H9 (cell line): Measurements from ENCODE around the gene YKT6. TPM values are rescaled to one million over a fixed set of nuclear protein-coding genes. Genes with fewer than 3 reads are reported as not detected.

Source experiments
- DNase-seq: peaks from one replicate; pipeline ENCODE4 v3.0.0-alpha.2; 2017
- H2AFZ ChIP-seq: one replicate; pipeline ENCODE4 v1.6.1; 2013; ENCODE audit warnings: mild to moderate bottlenecking, low read length, control low read depth, moderate library complexity
- H2AK5ac ChIP-seq: 2 replicates; pipeline ENCODE4 v1.6.1; 2013; ENCODE audit warnings: low read length, control low read depth, mixed read lengths; ENCODE audit not compliant: insufficient read length
- H2BK120ac ChIP-seq: one replicate; pipeline ENCODE4 v1.6.1; 2013; ENCODE audit warnings: low read depth, mild to moderate bottlenecking, low read length, control low read depth, inconsistent platforms; ENCODE audit not compliant: poor library complexity, severe bottlenecking
- H2BK12ac ChIP-seq: 2 replicates; pipeline ENCODE4 v1.6.1; 2013; ENCODE audit warnings: low read length, control low read depth, mixed read lengths, low read depth; ENCODE audit not compliant: insufficient read length
- H2BK15ac ChIP-seq: 2 replicates; pipeline ENCODE4 v1.6.1; 2013; ENCODE audit warnings: low read depth, low read length, control low read depth
- H2BK20ac ChIP-seq: one replicate; pipeline ENCODE4 v1.6.1; 2013; ENCODE audit warnings: low read depth, mild to moderate bottlenecking, low read length, control low read depth, inconsistent platforms; ENCODE audit not compliant: poor library complexity, severe bottlenecking
- H2BK5ac ChIP-seq: 2 replicates; pipeline ENCODE4 v1.6.1; 2013; ENCODE audit warnings: low read length, control low read depth, mixed read lengths; ENCODE audit not compliant: insufficient read length
- H3K14ac ChIP-seq: 2 replicates; pipeline ENCODE4 v1.6.1; 2013; ENCODE audit warnings: low read length, control low read depth; ENCODE audit not compliant: insufficient read depth
- H3K18ac ChIP-seq: 2 replicates; pipeline ENCODE4 v1.6.1; 2013; ENCODE audit warnings: low read depth, mild to moderate bottlenecking, mixed read lengths, low read length, control low read depth; ENCODE audit not compliant: insufficient read length
- H3K23ac ChIP-seq: 2 replicates; pipeline ENCODE4 v1.6.1; 2013; ENCODE audit warnings: low read length, control low read depth, mixed read lengths, low read depth; ENCODE audit not compliant: insufficient read length
- H3K23me2 ChIP-seq: 2 replicates; pipeline ENCODE4 v1.6.1; 2013; ENCODE audit warnings: low read depth, mild to moderate bottlenecking, mixed read lengths, low read length, control low read depth; ENCODE audit not compliant: insufficient read length, poor library complexity, severe bottlenecking
- H3K27ac ChIP-seq: 2 replicates; pipeline ENCODE4 v1.5.1; 2013; ENCODE audit warnings: low read length, control low read depth, mixed read lengths, low read depth; ENCODE audit not compliant: insufficient read length
- H3K27me3 ChIP-seq: 2 replicates; pipeline ENCODE4 v1.6.1; 2013; ENCODE audit warnings: low read length, control low read depth, inconsistent platforms; ENCODE audit not compliant: insufficient read depth
- H3K4ac ChIP-seq: 2 replicates; pipeline ENCODE4 v1.6.1; 2013; ENCODE audit warnings: low read depth, mild to moderate bottlenecking, control low read depth, inconsistent platforms, low read length, moderate library complexity
- H3K4me1 ChIP-seq: 2 replicates; pipeline ENCODE4 v1.6.1; 2013; ENCODE audit warnings: low read length, control low read depth, inconsistent platforms; ENCODE audit not compliant: insufficient read depth
- H3K4me2 ChIP-seq: 2 replicates; pipeline ENCODE4 v1.6.1; 2013; ENCODE audit warnings: low read length, control low read depth, mixed read lengths; ENCODE audit not compliant: insufficient read length, insufficient read depth
- H3K56ac ChIP-seq: 2 replicates; pipeline ENCODE4 v1.6.1; 2013; ENCODE audit warnings: low read depth, mild to moderate bottlenecking, mixed read lengths, low read length, control low read depth; ENCODE audit not compliant: insufficient read length
- H3K79me1 ChIP-seq: 2 replicates; pipeline ENCODE4 v1.6.1; 2013; ENCODE audit warnings: low read depth, mild to moderate bottlenecking, moderate library complexity, low read length, control low read depth, inconsistent platforms; ENCODE audit not compliant: insufficient read depth, poor library complexity, severe bottlenecking
- H3K79me2 ChIP-seq: 2 replicates; pipeline ENCODE4 v1.6.1; 2013; ENCODE audit warnings: low read length, control low read depth, inconsistent platforms; ENCODE audit not compliant: insufficient read depth
- H3K9ac ChIP-seq: 2 replicates; pipeline ENCODE4 v1.6.1; 2013; ENCODE audit warnings: low read length, control low read depth, mixed read lengths; ENCODE audit not compliant: insufficient read length; ENCODE audit errors: extremely low read depth
- H3K9me3 ChIP-seq: one replicate; pipeline ENCODE4 v1.6.1; 2013; ENCODE audit warnings: low read depth, low read length, inconsistent platforms; ENCODE audit not compliant: control insufficient read depth
- H3T11ph ChIP-seq: one replicate; pipeline ENCODE4 v1.6.1; 2013; ENCODE audit warnings: mild to moderate bottlenecking, low read length, control low read depth, inconsistent platforms
- H4K20me1 ChIP-seq: one replicate; pipeline ENCODE4 v1.6.1; 2013; ENCODE audit not compliant: control insufficient read depth, insufficient read length, insufficient read depth
- H4K5ac ChIP-seq: 2 replicates; pipeline ENCODE4 v1.6.1; 2013; ENCODE audit warnings: low read depth, mild to moderate bottlenecking, mixed read lengths, low read length, control low read depth; ENCODE audit not compliant: insufficient read length
- H4K8ac ChIP-seq: replicated peaks from 2 replicates; pipeline ENCODE4 v1.6.1; 2013; ENCODE audit warnings: low read length, control low read depth, mixed read lengths, low read depth; ENCODE audit not compliant: insufficient read length
- H4K91ac ChIP-seq: 2 replicates; pipeline ENCODE4 v1.6.1; 2013; ENCODE audit warnings: low read depth, mild to moderate bottlenecking, moderate library complexity, mixed read lengths, low read length, control low read depth; ENCODE audit not compliant: insufficient read length
- H3K27ac Mint-ChIP-seq, 3 experiments: 2 replicates in 2 of 3; 3 replicates in 1 of 3; pipeline ENCODE4 v1.8.0; 2020 to 2021; ENCODE audit warnings: mixed read lengths in 3 of 3, mild to moderate bottlenecking in 1 of 3, moderate library complexity in 1 of 3
- H3K27me3 Mint-ChIP-seq: 2 replicates; pipeline ENCODE4 v1.8.0; 2021; ENCODE audit warnings: low read depth, mild to moderate bottlenecking, moderate library complexity, mixed read lengths
- H3K36me3 Mint-ChIP-seq, 3 experiments: 2 replicates in 2 of 3; 3 replicates in 1 of 3; pipeline ENCODE4 v1.8.0; 2020 to 2021; ENCODE audit warnings: low read depth in 3 of 3, mixed read lengths in 3 of 3; ENCODE audit not compliant: insufficient read depth in 1 of 3
- H3K4me1 Mint-ChIP-seq, 2 experiments: 2 replicates each; pipeline ENCODE4 v1.8.0; 2020; ENCODE audit warnings: mixed read lengths in 2 of 2
- H3K4me3 Mint-ChIP-seq, 2 experiments: 2 replicates in 1 of 2; 3 replicates in 1 of 2; pipeline ENCODE4 v1.8.0; 2020 to 2021; ENCODE audit warnings: mild to moderate bottlenecking in 2 of 2, mixed read lengths in 2 of 2, moderate library complexity in 1 of 2
- H3K9me3 Mint-ChIP-seq, 2 experiments: 2 replicates in 1 of 2; 3 replicates in 1 of 2; pipeline ENCODE4 v1.8.0; 2020; ENCODE audit warnings: mild to moderate bottlenecking in 2 of 2, mixed read lengths in 2 of 2, moderate library complexity in 1 of 2
- CTCF ChIP-seq: fragments of 200-600 bp; sonication (generic); conservative IDR thresholded peaks from 3 replicates; pipeline ENCODE4 v1.8.0; 2021; ENCODE audit warnings: antibody characterized with exemption, mild to moderate bottlenecking
- WGBS: extraction: QIAGEN DNeasy Blood & Tissue Kit; methylation state at CpG from one replicate; pipeline ENCODE4 v1.1.7; 2013; ENCODE audit warnings: missing lambda C conversion rate, low lambda C conversion rate, mixed read lengths; ENCODE audit not compliant: insufficient read length; ENCODE audit errors: extremely low coverage; 5-methylcytosine and 5-hydroxymethylcytosine counted together
- total RNA-seq: library from RNA; stranded (reverse); gene quantifications from 2 replicates; pipeline ENCODE4 v1.2.1, GENCODE V29; 2021

Gene YKT6
- total RNA-seq, 1 experiment from 2014 or later: 104 TPM

GRCh38 chr7:44162785-44163395 lies 37.9 kb upstream of the YKT6 start:
- no peaks in the 10 kb centered on the region for H3K36me3 Mint-ChIP-seq
- no peak overlapping the region for H2AFZ ChIP-seq
- H3K27ac ChIP-seq: no peak overlapping the region

More at GRCh38 chr7:44162785-44163395, 37.9 kb upstream of the YKT6 start:
- no peak for TF ChIP-seq CTCF
- peaks cover 14% of the 10 kb centered on the region for H3K27me3 Mint-ChIP-seq
- no peak for DNase-seq
- Histone ChIP-seq H4K20me1 (no peaks in the 10 kb centered on the region), H4K5ac (no peak overlapping the region), H3K27me3 (no peaks in the 10 kb centered on the region; the same call in 1 of the 2 replicates), H3K9ac (no peak overlapping the region), H3K23me2 (no peaks in the 10 kb centered on the region), H2BK12ac (no peak overlapping the region), H3T11ph (no peak overlapping the region), H3K4ac (no peak overlapping the region), H2AK5ac (no peak overlapping the region), H3K4me1 (no peaks in the 10 kb centered on the region; the same call in 1 of the 2 replicates), H4K8ac (no peak overlapping the region), H3K56ac (no peak overlapping the region), H2BK20ac (no peak overlapping the region), H3K79me2 (no peaks in the 10 kb centered on the region), H3K18ac (no peak overlapping the region), H3K14ac (no peak overlapping the region), H2BK5ac (no peak overlapping the region), H2BK120ac (no peak overlapping the region), H3K9me3 (no peaks in the 10 kb centered on the region), H4K91ac (no peak overlapping the region), H3K79me1 (no peaks in the 10 kb centered on the region), H2BK15ac (no peak overlapping the region), H3K23ac (no peak overlapping the region), H3K4me2 (no peak overlapping the region)
- no peak overlapping the region for H3K27ac Mint-ChIP-seq
- peaks cover 12 to 13% of the 10 kb centered on the region in 2 experiments for H3K4me1 Mint-ChIP-seq
- no peaks in the 10 kb centered on the region for H3K9me3 Mint-ChIP-seq
- whole genome bisulfite sequencing: no CpG with 5 or more reads among the region's 1 CpG
- no peak overlapping the region for H3K4me3 Mint-ChIP-seq
